GM12873 (cell line): ENCODE data around the gene C14orf119.
A peak's percentile ranks its signal among the peaks of the same experiment; 100 is the strongest.

ENCODE experiments used
- TF ChIP-seq, protein P1 (sequence below): IDR thresholded peaks from 2 replicates; pipeline ENCODE4 v1.5.1; 2012; ENCODE audit warnings: low read depth, mild to moderate bottlenecking, moderate library complexity, low read length, control low read depth; ENCODE audit not compliant: insufficient read depth; ENCODE audit errors: missing control alignments

The C14orf119 gene

DNA sequence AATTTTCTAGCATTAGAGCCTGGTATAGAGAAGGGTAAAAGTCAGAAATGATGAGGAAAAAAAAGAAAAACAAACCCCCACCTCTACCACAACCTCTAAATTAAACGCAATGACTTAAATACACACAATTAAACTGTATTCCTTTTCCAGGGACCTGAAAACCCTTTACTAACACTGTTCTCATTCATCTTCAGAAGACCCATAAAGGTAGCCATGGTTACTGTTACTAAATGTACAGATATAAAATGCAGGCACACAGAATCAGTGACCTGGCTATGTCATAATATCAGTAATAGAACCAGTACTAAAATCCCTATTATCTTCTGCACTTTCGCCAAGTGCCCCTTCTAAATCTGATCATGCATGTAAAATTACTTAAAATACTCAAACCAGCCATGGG lies 1.8 kb upstream of the C14orf119 start:
- TF ChIP-seq, protein P1, sequence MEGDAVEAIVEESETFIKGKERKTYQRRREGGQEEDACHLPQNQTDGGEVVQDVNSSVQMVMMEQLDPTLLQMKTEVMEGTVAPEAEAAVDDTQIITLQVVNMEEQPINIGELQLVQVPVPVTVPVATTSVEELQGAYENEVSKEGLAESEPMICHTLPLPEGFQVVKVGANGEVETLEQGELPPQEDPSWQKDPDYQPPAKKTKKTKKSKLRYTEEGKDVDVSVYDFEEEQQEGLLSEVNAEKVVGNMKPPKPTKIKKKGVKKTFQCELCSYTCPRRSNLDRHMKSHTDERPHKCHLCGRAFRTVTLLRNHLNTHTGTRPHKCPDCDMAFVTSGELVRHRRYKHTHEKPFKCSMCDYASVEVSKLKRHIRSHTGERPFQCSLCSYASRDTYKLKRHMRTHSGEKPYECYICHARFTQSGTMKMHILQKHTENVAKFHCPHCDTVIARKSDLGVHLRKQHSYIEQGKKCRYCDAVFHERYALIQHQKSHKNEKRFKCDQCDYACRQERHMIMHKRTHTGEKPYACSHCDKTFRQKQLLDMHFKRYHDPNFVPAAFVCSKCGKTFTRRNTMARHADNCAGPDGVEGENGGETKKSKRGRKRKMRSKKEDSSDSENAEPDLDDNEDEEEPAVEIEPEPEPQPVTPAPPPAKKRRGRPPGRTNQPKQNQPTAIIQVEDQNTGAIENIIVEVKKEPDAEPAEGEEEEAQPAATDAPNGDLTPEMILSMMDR = no peak

DNA sequence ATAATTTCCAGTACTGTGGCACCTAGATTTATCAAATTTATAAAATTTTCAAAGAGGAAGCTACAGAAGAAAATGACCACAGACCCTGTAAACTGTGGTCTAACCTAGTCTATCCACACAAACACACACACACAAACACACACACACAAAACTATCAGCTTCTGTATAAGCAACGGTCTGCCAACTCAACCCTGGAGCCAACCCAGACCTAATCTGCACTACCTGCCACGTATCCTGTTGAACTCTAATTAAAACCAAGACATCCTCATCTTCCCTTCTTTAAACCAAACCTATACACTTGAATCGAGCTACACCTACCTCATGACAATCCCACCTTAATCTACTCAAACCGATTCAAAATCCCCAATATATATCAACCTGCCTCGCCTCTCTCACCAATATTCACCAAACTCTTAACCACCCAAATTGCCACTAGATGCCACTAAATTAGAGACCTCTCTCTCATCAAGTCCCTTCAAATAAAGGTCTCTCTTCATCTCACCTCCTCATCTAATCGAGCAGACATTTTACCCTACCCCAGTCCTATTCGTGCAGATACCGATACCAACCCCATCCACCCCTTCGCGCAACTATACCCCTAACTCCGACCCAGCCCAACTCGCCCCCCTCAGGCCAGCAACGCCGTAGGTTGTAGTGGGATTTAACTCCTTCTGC lies 1.2 kb upstream of the C14orf119 start:
- TF ChIP-seq, protein P1 = peak; percentile 44

DNA sequence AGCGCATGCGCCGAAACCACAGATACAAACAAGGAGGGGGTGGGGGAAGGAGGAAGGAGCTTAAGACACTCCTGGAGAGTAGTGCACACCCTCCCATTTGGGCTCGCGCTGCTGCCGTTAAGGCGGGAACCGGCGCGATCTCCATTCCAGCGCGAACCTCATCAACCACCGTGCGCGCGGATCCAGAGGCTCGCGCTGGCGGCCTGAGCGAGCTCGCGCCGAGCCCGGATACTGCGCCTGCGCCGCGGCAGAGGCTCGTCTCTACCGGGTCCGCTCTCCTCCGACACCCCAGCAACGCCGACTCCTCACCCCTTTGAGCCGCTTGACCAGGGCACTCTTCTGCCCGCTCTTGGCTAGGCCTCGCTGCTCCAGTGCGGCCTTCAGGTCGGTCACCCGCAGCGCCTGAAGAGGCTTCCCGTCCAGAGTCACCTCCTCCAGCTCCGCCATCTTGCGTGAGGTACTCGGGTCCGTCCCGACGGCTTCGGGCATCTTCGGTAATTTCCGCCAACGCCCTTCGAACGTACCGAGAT lies 574 bp upstream of the C14orf119 start, which contains the start of gene ACIN1:
TSS of gene ACIN1 (minus strand) at position 471 of the 530 bp plus-strand sequence. CDS start at position 447, 24 bp downstream.
- TF ChIP-seq, protein P1 = no peak

DNA sequence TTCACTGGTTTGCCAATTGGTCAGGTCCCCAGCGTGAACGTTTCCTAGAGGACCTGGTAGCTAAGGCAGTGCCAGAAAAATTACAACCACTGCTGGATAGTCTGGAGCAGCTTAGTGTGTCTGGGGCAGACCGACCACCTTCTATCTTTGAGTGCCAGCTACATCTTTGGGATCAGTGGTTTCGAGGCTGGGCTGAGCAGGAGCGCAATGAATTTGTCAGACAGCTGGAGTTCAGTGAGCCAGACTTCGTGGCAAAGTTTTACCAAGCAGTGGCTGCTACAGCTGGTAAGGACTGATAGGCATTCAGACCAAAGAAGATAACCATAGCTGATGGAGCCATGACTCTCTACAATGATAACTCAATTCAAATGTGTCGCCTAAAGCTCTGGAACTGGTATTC lies 2.5 kb downstream of the C14orf119 start:
- TF ChIP-seq, protein P1 = no peak

DNA sequence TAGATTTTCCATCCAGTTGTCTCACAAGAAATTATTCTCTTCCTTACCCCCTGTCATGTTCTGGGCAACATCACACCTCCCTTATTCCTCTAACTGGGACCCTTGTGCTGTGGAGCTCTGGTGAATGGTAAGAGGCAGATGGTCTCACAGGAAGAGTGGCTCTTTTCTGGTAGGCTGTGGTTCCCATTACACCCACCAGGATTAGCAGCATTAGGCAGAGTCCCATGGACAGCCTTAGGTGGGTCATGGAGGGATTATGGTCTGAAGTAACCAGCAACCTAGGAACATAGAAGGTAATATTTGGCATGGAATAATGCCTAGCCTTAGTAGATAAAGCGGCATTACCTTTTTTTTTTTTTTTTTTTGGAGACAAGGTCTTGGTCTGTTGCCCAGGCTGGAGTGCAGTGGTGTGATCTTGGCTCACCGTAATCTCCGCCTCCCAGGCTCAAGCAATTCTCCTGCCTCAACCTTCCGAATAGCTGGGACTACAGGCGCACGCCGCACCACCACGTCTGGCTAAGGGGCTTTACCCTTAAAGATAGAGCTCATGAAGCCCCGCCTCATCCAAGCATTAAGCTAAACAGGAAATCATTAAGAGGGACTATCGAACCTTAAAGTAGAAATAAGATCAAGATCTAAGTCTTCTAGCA lies 4.0 kb downstream of the C14orf119 start:
- TF ChIP-seq, protein P1 = no peak

DNA sequence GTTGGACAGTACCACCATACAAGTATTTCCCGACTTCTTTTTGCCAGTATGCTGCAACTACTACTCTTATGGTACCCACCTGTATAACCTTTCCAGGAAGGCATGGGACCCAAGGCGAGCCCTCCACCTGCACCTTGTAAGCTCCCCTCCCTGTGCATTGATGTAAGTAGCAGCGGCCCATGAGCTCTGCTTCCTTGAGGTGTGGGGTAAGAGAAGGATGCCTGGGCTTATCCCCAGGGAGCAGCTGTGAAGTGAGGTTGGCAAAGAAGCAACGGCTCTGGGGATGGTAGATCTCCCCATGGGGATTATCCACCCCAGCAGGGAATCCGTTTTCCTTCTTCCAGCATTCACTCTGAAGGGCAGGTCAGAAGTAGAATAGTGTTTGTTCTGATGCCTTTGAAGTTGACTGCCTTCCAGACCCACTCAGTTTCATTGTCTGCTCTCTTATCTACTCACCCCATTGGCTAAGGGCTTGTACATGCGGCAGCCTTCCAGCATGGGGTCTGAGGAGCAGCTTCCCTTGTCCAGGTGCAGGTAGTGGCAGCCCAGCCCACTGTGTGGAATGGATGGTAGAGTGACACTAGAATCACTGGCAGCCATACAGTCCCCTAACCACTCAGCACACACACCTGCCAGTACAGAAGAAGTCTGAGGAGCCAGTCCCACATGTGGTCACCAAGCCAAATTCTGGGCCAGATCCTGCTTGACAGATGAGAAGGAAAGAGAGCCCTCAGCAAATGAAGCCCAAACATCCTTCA lies 6.1 kb downstream of the C14orf119 start:
- TF ChIP-seq, protein P1 = no peak
